HG03060 (cell line): ENCODE data around the gene FSIP1.

Experiments
- ATAC-seq: cut with Tn5 transposase; IDR thresholded peaks from one replicate; pipeline ENCODE4 v1.9.1; 2021; ENCODE audit warnings: low read depth, moderate number of reproducible peaks; ENCODE audit not compliant: unreplicated experiment

FSIP1 gene

GRCh38 chr15:39565851-39566250 is 216.8 kb downstream of the FSIP1 start:
- ATAC-seq = no peak

GRCh38 chr15:39564972-39565665 is 217.5 kb downstream of the FSIP1 start:
- no peak for ATAC-seq

- no peak for ATAC-seq
These were observed 224.2 kb downstream of the FSIP1 start for GRCh38 chr15:39558421-39558820.

- ATAC-seq = no peak
These were observed 226.2 kb downstream of the FSIP1 start for GRCh38 chr15:39556461-39556860.

- ATAC-seq = no peak
These were observed 226.8 kb downstream of the FSIP1 start for GRCh38 chr15:39555885-39556284.

- no peak for ATAC-seq
These were observed 227.8 kb downstream of the FSIP1 start for GRCh38 chr15:39554746-39555387.

- ATAC-seq = no peak
These were observed 228.5 kb downstream of the FSIP1 start for GRCh38 chr15:39553947-39554693.

- ATAC-seq = no peak
These were observed 230.1 kb downstream of the FSIP1 start for GRCh38 chr15:39552556-39552955.

- ATAC-seq = no peak
These were observed 231.2 kb downstream of the FSIP1 start for GRCh38 chr15:39551476-39551875.
